ENCODE results near the gene PLG.
"Not testable (repeated sequence)": the region's sequence is repeated elsewhere in the genome, so short reads cannot be mapped to it uniquely, and the experiment has no call there.

The PLG gene

DNA sequence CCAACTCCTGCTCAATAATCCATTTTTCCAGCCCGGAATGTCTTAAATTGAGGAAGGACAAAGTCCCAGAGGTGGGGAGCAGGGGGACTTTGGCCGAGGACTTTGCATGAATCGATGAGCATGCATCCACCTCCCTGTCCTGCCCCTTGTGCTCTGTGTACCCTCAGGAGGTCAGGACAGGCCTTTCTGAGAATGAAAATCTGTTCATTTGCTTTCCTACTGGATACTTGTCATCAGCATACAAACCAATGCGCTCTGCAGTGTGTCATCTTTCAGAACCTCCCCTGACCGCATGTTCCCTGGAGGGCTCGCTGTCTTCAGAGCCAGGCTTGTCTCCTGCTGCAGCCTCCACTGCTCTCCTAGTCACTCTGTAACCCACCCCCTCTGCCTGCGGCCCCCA lies 2.6 kb downstream of the PLG start:
- DNase-seq (ENCODE audit: low read depth in 3 of 3) = not testable (repeated sequence)

DNA sequence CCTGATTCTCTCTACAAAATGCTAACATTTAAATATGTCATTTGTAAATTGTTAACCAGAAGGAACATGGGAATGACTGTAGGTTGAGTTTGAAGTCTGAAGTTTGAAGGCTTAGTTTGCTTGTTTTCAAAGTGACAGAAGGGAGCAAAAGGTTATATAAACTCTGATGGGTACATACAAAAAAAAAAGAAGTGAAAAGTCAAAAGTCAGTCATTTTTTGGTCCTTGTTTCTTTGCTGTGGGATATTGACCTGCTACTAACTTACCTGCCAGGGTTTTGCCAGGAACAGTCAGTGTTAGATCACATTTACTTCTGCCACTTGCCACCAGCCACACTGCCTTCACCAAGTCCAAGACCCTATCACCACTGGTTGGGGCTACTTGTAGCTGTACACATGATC lies 6.9 kb downstream of the PLG start:
- DNase-seq (ENCODE audit: low read depth in 3 of 3) = not testable (repeated sequence)

DNA sequence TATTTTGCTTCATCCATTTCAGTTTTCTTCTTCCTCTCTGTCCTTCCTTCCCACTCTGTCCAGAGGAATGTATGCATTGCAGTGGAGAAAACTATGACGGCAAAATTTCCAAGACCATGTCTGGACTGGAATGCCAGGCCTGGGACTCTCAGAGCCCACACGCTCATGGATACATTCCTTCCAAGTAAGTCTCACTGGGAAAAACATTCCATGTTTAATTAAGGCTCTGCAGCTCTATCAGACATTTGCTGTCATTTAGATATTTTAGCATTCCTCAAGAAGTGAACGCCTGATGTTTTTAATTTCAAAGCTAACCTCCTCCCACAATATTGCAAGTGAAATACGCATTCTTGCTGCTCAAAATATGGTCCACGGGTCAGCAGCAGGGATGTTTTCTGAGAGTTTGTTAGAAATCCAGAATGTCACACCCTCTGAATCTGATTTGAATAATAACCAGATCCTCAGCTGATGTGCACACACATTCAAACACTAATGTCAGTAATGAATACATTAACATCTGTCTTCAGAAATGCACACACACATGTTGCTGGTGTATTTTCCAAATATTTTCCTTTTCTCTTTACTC lies 12.8 kb downstream of the PLG start:
- no peak for DNase-seq (ENCODE audit: low read depth in 3 of 3)

DNA sequence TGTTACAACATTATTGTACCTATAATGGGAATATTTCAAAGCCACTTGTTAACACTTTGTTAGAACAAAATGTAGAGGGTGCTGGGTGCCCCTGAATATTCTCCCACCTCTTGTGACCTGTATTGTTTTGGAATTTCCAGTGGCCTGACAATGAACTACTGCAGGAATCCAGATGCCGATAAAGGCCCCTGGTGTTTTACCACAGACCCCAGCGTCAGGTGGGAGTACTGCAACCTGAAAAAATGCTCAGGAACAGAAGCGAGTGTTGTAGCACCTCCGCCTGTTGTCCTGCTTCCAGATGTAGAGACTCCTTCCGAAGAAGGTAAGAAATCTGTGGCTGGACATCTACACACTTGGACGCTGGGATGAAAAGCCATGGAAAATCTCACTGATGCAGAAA lies 28.9 kb downstream of the PLG start:
- no peak for DNase-seq (ENCODE audit: low read depth in 3 of 3)

DNA sequence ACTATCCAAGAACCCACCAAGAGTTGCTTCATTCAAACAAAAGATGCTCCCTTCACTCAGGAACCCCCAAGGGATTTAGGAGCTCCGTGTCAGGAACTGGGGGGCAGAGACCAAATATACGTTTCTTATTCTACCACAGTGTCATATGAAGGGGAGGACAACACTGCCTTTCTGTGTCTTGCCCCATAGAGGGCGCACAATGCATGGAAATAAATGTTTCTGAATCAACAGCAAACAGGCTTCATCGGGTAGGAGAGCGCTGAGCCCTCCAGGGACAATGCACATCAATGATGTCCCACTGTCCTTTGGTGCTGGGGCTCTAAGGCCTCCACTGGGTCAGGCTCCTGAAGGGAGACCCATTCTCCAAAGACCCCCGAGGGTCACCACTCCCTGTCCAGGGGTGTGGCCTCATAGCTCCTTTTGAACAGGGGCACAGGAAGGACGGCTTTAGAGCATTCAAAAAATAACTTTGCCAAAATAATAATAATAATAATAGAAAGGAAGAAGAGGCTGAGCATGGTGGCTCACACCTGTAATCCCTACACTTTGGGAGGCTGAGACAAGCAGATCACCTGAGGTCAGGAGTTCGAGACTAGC lies 31.1 kb downstream of the PLG start:
- no peak for DNase-seq (ENCODE audit: low read depth in 3 of 3)

DNA sequence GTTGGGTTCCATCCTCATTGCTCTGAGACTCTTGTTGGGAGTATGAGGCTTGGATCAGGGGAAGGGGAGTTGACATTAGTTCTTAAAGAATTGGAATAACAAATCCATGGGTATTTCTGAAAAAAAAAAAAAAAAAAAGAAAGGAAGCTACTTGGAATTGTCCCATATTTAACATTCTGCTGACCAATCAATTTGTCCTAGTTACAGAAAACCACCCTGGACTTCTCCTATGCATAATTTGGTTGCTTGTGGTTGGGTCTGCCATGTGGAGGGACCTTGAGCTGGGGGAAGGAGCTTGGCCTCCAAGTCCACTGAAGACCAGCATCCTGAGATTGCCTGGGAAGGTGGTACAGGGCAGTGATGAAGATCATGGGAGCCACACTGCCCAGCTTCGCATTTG lies 32.6 kb downstream of the PLG start:
- no peak for DNase-seq (ENCODE audit: low read depth in 3 of 3)

DNA sequence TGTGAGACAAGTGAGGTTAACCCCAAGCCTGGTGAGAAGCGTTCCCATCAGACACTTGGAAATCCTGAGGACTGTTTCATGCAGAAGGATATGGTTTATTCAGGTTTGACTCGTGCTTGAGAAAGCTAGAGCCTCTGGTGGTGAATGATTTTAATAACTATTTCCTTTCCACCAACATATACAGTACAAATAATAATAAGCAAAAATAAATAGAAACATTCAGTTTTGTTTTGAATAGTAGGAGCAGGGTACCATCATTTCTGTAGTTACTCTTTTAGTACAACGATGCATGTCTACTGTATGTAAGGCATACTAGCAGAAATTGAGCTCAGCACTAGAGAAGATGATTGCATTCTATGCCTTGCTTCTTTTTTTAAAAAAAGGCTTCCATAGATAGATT lies 33.5 kb downstream of the PLG start:
- DNase-seq (ENCODE audit: low read depth in 3 of 3) = no peak

DNA sequence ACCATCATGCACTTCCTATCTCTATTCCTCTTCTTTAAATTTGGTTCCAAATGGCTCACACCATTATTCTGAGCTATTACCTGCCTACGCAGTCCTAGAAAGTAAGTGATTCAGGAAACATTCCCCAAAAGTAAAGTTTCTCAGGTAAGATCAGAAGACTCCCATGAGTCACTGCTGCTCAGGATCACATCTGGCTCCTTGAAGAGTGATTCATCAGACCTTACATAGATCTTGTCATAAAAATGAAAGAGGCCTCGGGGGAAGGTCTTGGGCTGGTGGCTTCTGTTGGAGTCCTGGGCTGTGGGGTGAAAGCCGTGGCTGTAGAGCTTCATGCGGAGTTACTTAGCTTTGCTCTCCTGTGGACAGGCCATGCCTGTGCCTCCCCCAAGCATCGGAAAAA lies 35.9 kb downstream of the PLG start:
- no peak for DNase-seq (ENCODE audit: low read depth in 3 of 3)

DNA sequence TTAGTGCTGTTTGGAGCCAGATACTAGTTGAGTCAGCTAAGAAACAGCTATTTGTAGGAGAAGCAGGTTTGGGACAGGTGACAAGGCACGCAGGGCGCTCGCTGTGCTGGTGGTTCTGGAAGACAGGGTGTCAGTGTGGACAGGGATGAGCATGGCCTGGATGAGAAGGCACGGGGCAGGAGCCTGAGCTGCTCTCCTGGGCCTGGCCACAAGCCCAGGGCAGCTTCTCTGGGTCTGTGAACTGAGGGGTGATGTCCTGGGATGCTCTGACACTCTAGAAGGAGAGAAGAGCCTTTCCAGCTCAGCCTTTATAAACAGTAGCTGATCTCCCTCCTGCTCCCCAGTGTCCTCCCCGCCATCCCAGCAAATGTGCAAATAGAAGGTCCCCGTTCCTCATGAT lies 37.9 kb downstream of the PLG start:
- DNase-seq (ENCODE audit: low read depth in 3 of 3) = no peak

DNA sequence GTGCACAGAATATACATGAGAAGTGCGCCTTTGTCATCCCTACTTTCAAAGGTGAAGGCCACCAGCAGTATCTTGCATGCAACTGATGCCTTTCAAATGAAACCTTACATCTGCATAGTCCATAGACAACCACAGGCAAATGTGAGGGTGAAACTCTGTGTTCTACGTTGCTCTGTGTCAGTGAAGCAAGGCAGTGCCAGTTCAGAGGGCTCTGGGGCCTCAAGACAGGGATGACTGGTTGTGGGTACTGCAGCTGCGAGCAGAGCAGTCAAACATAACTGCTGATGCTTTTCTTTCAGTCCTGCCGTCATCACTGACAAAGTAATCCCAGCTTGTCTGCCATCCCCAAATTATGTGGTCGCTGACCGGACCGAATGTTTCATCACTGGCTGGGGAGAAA lies 39.0 kb downstream of the PLG start:
- DNase-seq (ENCODE audit: low read depth in 3 of 3) = not testable (repeated sequence)

DNA sequence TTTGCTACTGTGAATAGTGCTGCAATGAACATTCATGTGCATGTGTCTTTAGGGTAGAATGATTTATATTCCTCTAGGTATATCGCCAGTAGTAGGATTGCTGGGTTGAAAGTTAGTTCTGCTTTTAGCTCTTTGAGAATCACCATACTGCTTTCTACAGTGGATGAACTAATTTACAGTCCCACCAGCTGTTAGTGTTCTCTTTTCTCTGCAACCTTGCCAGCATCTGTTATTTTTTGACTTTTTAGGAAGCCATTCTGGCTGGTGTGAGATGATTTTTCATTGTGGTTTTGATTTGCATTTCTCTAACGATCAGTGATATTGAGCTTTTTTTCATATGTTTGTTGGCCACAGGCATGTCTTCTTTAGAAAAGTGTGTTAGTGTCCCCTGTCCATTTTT lies 40.0 kb downstream of the PLG start:
- DNase-seq (ENCODE audit: low read depth in 3 of 3) = no peak

DNA sequence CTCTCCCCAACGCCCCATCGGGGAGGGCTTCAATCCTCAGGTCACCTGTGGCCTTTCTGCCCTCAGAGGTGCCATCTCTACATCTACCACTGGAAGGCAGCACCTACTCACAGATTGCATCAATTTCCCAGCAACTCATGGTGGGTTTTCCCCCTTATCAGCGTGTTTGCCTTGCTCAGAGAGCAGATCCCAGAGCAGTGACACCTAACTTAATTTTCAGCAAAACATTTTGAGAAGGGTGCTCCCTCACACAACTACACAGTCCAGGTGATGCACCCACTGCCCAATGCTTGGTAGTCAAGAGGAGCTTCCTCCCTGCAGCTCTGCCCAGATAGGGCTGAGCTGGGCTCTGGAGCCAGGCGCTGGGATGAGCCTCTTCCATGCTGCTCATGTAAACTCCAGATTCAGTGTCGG lies 48.2 kb downstream of the PLG start:
- no peak for DNase-seq (ENCODE audit: low read depth in 3 of 3)

DNA sequence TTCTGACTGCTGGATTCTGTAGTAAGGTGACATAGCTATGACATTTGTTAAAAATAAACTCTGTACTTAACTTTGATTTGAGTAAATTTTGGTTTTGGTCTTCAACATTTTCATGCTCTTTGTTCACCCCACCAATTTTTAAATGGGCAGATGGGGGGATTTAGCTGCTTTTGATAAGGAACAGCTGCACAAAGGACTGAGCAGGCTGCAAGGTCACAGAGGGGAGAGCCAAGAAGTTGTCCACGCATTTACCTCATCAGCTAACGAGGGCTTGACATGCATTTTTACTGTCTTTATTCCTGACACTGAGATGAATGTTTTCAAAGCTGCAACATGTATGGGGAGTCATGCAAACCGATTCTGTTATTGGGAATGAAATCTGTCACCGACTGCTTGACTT lies 51.2 kb downstream of the PLG start:
- not testable (repeated sequence) for DNase-seq (ENCODE audit: low read depth in 3 of 3)

DNA sequence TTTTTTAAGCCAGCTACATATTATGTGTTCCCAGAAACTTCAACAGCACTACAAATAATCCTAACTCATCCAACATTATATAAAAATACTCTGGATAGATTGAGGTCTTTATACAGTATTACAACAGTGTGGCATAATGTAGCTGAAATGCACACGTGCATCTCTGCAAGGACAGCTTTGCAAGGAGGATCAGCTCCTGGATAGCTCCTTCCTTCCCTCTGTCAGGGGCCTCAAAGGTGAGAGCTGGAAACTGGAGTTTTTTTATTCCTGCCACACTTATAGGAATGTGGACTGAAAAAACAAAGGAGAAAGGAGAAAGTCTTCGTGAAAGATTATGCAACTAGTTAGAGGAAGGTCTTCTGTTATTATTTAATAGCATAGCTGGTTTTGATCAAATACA lies 53.1 kb downstream of the PLG start:
- DNase-seq (ENCODE audit: low read depth in 3 of 3) = no peak

DNA sequence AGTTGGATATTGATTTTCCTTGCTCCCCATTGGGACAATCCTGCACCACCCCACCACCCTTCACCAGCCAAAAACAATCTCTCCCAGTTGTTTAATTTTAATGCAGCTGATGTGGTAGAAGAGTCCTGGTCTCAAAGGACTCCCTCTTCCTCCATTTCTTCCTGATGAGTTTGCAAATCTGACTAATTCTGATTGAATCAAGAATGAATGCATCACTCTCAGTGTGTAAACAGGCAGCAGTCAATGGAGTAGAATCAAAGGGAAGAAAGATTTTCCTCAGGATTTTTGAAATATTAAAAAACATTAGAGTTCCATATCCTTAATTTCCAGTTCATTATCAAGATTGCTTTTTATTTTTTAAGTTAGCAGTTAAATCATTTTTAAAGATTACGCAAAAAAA lies 54.0 kb downstream of the PLG start:
- no peak for DNase-seq (ENCODE audit: low read depth in 3 of 3)

DNA sequence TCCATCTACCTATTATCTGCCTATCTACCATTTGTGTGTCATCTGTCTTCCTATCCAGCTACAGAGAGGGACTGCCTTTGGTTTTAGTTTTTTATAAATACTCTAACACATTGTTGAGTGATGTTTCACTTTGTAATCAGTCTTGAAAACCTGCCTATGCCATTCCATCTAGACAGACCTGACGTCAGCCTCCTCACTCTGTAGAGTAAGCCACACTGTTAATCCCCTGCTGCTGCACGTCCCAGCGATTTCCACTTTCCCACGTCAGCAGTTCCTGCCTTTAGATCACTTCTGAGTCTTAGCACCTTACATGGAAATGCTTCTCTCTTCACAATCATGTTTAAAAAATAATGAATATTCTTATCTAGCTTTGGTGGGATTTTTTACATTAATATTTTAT lies 54.8 kb downstream of the PLG start:
- no peak for DNase-seq (ENCODE audit: low read depth in 3 of 3)

DNA sequence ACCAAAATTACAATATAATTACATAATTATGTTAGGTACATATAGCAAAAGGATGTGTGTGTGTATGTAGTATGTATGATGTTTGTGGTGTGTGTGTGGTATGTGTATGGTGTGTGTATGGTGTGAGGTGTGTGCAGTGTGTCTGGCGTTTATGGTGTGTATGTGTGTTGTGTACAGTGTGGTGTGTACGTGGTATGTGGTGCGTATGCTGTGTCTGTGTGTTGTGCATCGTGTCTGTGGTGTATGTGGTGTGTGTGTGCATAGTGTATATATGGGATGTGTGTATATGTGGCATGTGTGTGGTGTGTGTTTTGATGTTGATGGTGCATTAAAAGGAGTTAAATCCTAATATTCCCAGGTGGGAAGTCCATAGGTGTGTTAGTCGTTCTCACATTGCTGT lies 62.8 kb downstream of the PLG start:
- no peak for DNase-seq (ENCODE audit: low read depth in 3 of 3)

DNA sequence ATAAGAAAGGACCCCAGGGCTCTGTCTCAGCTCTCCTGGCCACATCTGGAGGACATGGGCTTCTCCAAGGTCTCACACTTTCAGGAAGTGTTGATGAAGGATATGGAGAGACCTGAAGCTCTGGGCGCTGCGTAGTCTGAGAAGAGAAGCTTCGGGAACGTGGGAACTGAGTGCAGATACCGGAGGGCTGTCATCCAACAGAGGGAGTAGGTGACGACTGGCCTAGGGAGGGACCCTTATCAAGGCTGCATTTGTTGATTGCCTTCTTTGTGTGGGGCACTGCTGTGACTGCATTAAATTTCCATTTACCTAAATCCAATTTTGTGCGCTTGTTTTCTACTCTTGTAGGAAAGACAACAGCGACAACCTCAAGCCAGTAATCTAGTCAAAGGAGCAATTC lies 63.4 kb downstream of the PLG start:
- no peak for DNase-seq (ENCODE audit: low read depth in 3 of 3)

DNA sequence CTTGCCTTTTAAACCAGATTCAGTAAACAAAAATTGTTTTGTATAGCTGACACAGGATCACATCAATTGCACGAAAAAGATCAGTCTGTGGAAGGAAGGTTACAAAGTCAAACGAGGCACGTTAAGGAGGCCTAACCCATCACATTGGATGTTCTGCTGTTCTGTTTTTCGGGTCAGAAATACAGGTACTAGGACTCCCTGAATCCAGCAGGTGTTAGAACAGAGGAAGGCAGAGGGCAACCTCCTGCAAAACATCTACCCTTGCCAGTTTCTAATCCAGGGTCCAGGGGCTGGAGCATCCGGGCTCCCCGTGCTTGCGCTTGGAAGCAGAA lies 64.6 kb downstream of the PLG start:
- DNase-seq (ENCODE audit: low read depth in 3 of 3) = no peak

DNA sequence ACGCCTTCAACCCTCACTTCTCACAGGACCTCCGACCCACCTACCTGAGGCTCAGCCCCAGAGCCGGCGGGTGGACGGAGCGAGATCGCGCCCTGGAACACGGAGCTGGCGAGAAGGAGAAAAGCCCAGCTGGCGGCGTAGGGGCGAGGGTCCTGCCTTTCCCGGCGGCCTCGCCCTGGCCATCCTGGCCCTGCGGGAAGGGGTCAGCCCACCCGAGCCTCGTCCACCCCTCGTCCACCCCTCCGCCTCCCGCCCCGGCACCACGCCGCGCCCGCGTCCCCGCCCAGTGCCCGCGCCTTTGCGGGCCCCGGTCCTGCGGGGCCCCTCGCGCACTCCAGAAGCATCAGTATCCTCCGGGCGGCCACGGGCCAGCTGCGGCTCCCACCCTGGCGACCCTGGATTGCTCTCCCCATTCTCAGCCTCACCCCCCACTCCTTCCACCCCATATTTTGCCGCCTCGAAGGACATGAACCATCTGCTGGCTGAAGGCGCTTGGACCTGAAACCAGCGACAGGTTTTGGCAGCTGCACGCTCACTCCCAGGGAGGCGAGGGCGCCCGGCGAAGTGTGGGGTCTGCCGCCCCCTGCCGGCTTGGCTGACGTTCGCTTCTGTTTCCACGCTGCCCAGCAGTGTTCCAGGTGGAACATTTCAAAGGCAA lies 65.1 kb downstream of the PLG start:
- peak in 2 of 3 experiments; percentile 21 to 36 for DNase-seq (ENCODE audit: low read depth in 3 of 3)

DNA sequence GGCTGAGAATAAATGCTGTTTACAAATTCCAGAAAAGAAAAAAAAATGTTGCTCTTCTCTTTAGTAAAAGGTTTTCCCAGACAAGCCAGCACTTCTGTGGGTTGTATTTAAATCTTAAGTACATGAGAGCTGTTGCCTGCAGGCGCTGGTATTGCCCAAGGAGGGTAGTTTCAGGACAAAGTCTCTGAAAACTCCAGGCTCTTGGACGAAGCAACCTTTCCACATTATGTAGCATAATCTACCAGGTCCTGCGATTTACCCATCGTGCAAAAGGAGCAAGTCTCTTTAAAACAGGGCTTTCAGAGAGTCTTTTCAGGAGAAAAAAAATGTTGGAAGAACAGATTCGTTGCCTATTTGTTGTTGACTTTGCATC lies 65.6 kb downstream of the PLG start:
- no peak for DNase-seq (ENCODE audit: low read depth in 3 of 3)

DNA sequence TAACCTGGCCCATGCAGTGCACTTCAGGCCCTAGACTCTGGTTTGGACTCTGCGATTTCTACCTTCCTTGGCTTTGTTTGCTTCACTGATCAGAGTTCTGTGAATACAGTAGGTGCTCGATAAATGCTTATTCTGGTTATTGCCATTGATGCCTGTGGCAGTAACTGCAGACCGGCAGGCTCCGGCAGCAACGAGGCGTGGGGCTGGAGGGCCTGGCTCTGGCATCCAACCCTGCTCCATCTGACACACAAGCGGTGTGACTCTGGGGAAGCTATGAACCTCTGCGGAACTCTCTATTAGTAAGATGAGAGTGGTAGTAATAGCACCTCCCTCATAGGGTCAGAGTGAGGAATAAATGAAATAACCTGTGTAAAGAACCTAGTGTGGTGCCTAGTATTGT lies 66.1 kb downstream of the PLG start:
- DNase-seq (ENCODE audit: low read depth in 3 of 3) = no peak

DNA sequence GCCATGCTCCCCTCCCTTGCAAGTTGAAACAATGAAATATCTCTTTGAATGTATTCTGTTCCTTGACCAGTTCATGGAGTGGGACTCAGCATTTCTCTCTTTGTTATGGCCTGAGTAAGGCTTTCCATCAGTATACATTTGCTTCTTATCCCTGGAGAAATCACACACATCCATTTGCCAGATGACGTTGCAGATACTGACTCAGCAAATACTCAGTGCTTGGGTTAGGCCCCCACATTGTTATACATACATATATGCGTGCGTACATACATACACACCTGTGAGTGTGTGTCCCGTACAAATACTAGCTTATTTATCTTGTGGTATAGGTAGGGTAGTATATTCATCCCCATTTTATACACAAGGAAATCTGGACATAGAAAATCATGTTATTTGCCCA lies 72.4 kb downstream of the PLG start:
- no peak for DNase-seq (ENCODE audit: low read depth in 3 of 3)

Measured in stimulated activated CD4-positive, alpha-beta T cell treated with anti-CD3 and anti-CD28 coated beads, TNF-alpha, amount 100 ng/mL, for 4 hours (primary cell).